ENCODE data around the gene SCNN1A.

DNA sequence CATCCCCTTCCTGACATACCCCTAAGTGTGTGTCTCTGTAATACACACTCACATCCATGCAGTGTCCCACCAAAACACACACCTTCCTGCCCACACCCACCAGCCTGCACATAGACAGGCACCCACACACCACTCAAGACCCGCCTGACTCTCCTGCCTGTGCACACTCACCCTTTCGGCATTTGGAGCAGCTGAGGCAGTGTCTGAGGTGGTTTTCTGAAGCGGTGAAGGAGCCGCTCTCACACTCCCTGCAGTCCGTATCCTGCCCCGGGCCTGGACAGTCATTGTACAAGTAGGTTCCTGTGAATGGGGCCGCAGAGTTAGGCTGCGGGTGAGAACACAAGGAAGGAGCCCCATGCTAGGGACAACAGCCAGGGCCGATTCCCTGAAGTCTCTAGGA lies 41.8 kb downstream of the SCNN1A start:
- no peak for TF ChIP-seq POLR2AphosphoS5 (IDR thresholded peaks at IDR 0.05)
- TF ChIP-seq, protein P1, sequence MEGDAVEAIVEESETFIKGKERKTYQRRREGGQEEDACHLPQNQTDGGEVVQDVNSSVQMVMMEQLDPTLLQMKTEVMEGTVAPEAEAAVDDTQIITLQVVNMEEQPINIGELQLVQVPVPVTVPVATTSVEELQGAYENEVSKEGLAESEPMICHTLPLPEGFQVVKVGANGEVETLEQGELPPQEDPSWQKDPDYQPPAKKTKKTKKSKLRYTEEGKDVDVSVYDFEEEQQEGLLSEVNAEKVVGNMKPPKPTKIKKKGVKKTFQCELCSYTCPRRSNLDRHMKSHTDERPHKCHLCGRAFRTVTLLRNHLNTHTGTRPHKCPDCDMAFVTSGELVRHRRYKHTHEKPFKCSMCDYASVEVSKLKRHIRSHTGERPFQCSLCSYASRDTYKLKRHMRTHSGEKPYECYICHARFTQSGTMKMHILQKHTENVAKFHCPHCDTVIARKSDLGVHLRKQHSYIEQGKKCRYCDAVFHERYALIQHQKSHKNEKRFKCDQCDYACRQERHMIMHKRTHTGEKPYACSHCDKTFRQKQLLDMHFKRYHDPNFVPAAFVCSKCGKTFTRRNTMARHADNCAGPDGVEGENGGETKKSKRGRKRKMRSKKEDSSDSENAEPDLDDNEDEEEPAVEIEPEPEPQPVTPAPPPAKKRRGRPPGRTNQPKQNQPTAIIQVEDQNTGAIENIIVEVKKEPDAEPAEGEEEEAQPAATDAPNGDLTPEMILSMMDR (IDR thresholded peaks at IDR 0.05) = no peak
